Common myeloid progenitor, CD34-positive (primary cell): ENCODE results near the gene MCM3AP.
A peak's percentile ranks its signal among the peaks of the same experiment; 100 is the strongest.

Source experiments
- CTCF ChIA-PET: fragments of 350-600 bp; sonication (Branson Sonifier 250); formaldehyde crosslinking; loops from one replicate; lab custom pipeline; 2021; ENCODE audit warnings: antibody characterized with exemption; lab: Charles Lee
- POLR2A ChIA-PET: fragments of 350-600 bp; sonication (Branson Sonifier 250); formaldehyde crosslinking; loops from one replicate; lab custom pipeline; 2021; ENCODE audit warnings: antibody characterized with exemption; lab: Charles Lee
- DNase-seq, 3 donors: peaks; one replicate each; pipeline versions ENCODE4 v3.0.0 to v3.0.0-alpha.2; 2013
- H3K27ac ChIP-seq, 2 experiments: 1 replicate in 1 of 2; 2 replicates in 1 of 2; pipeline ENCODE4 v1.7.0; 2013; ENCODE audit warnings: inconsistent platforms in 2 of 2, low read length in 2 of 2, mild to moderate bottlenecking in 2 of 2, low read depth in 1 of 2, moderate library complexity in 1 of 2; ENCODE audit not compliant: severe bottlenecking in 2 of 2, insufficient read depth in 1 of 2, poor library complexity in 1 of 2
- H3K27me3 ChIP-seq, 5 experiments: replicated peaks in 2 of 5; 1 replicate in 3 of 5; 2 replicates in 2 of 5; pipeline versions ENCODE4 v1.6.1 to v1.7.0; 2013; ENCODE audit warnings: low read length in 4 of 5, mild to moderate bottlenecking in 2 of 5, moderate library complexity in 2 of 5, inconsistent platforms in 1 of 5; ENCODE audit not compliant: insufficient read depth in 5 of 5, control insufficient read depth in 4 of 5
- H3K36me3 ChIP-seq, 4 experiments: 1 replicate in 2 of 4; 2 replicates in 2 of 4; pipeline versions ENCODE4 v1.6.1 to v1.7.0; 2013; ENCODE audit warnings: low read length in 3 of 4, control low read depth in 1 of 4, mild to moderate bottlenecking in 1 of 4; ENCODE audit not compliant: control insufficient read depth in 4 of 4, insufficient read depth in 4 of 4
- H3K4me1 ChIP-seq, 4 experiments: 1 replicate in 3 of 4; 2 replicates in 1 of 4; pipeline versions ENCODE4 v1.6.1 to v1.7.1; 2013; ENCODE audit warnings: low read length in 3 of 4, mild to moderate bottlenecking in 3 of 4, control low read depth in 1 of 4, inconsistent platforms in 1 of 4, moderate library complexity in 1 of 4; ENCODE audit not compliant: control insufficient read depth in 4 of 4, insufficient read depth in 4 of 4; ENCODE audit errors: control extremely low read depth in 1 of 4
- H3K4me3 ChIP-seq, 7 experiments: 1 replicate in 4 of 7; 2 replicates in 3 of 7; pipeline versions ENCODE4 v1.5.1 to v1.7.0; 2013; ENCODE audit warnings: mild to moderate bottlenecking in 7 of 7, low read length in 6 of 7, moderate library complexity in 6 of 7, inconsistent platforms in 2 of 7, low read depth in 2 of 7, control low read depth in 1 of 7; ENCODE audit not compliant: insufficient read depth in 4 of 7, control insufficient read depth in 1 of 7; ENCODE audit errors: extremely low read depth in 1 of 7
- H3K9me3 ChIP-seq, 5 experiments: 1 replicate in 4 of 5; 2 replicates in 1 of 5; pipeline versions ENCODE4 v1.6.1 to v1.7.1; 2013; ENCODE audit warnings: low read length in 4 of 5, mild to moderate bottlenecking in 2 of 5, inconsistent platforms in 1 of 5, low read depth in 1 of 5, moderate library complexity in 1 of 5; ENCODE audit not compliant: control insufficient read depth in 4 of 5, insufficient read depth in 2 of 5; ENCODE audit errors: control extremely low read depth in 1 of 5
- WGBS: methylation state at CpG from one replicate; pipeline ENCODE4 v1.1.5; 2013; ENCODE audit not compliant: insufficient coverage; 5-methylcytosine and 5-hydroxymethylcytosine counted together

MCM3AP gene

GRCh38 chr21:46291561-46291960, 6.2 kb upstream of the MCM3AP start:
- Histone ChIP-seq H3K36me3 (peaks cover 4 to 10% (median 8%) of the 10 kb centered on the region in 4 experiments), H3K27ac (no peak overlapping the region), H3K9me3 (peaks cover 0 to 10% (median 3%) of the 10 kb centered on the region in 5 experiments), H3K4me3 (no peak overlapping the region), H3K27me3 (no peaks in the 10 kb centered on the region), H3K4me1 (peaks cover 1 to 29% (median 20%) of the 10 kb centered on the region in 4 experiments)
- 93% methylated on average over 2 of the region's 2 CpGs for WGBS
- ChIA-PET CTCF (interaction anchor here (1.2 kb wide), 1 partner anchor 9 kb away, joined by 5 read pairs; no protein-coding TSS in a partner anchor), POLR2A (no interaction called here)
- DNase-seq, result peak in 1 of 3 donors; percentile 18

GRCh38 chr21:46289655-46290179, 4.3 kb upstream of the MCM3AP start:
- Histone ChIP-seq H3K4me3 (no peak overlapping the region), H3K9me3 (peaks cover 0 to 10% (median 3%) of the 10 kb centered on the region in 5 experiments), H3K27me3 (no peaks in the 10 kb centered on the region), H3K27ac (no peak overlapping the region), H3K36me3 (peaks cover 4 to 10% (median 8%) of the 10 kb centered on the region in 4 experiments), H3K4me1 (peaks cover 8 to 23% (median 18%) of the 10 kb centered on the region in 4 experiments)
- ChIA-PET POLR2A (no interaction called here), CTCF (interaction anchor here (0.6 to 1.5 kb wide), 2 partner anchors 21 to 148 kb away, joined by 3 to 5 read pairs; no protein-coding TSS in a partner anchor)
- WGBS, result 84% methylated on average over 5 of the region's 6 CpGs
- DNase-seq, result peak in 1 of 3 donors; percentile 10

- 100% methylated on average over 6 of the region's 10 CpGs for WGBS
- CTCF ChIA-PET, result no interaction called here
- no peak overlapping the region for H3K27ac ChIP-seq
Observed at GRCh38 chr21:46287541-46287940, 2.1 kb upstream of the MCM3AP start.

GRCh38 chr21:46286648-46287002, 1.2 kb upstream of the MCM3AP start:
- POLR2A ChIA-PET, result no interaction called here

More at GRCh38 chr21:46287541-46287940, 2.1 kb upstream of the MCM3AP start:
- H3K4me1 ChIP-seq, result peaks cover 13 to 38% (median 32%) of the 10 kb centered on the region in 4 experiments
- peaks cover 7 to 27% (median 17%) of the 10 kb centered on the region in 4 experiments for H3K36me3 ChIP-seq
- no peaks in the 10 kb centered on the region for H3K27me3 ChIP-seq
- H3K4me3 ChIP-seq, result peak overlapping the region in 2 of 7 experiments; percentile 84 to 87
- DNase-seq, result no peak
- peaks cover 0 to 10% (median 3%) of the 10 kb centered on the region in 5 experiments for H3K9me3 ChIP-seq
- POLR2A ChIA-PET, result no interaction called here

GRCh38 chr21:46285761-46286647, 593 bp upstream of the MCM3AP start, which contains the start of gene YBEY:
TSS of gene YBEY (plus strand) at chr21:46286342. CDS start at chr21:46286914, 572 bp downstream.
- WGBS, result 0% methylated on average over 103 of the region's 105 CpGs
- H3K36me3 ChIP-seq, result peaks cover 2 to 27% (median 19%) of the 10 kb centered on the region in 4 experiments
- peak within 1 kb of the TSS; percentile 74 to 81 for H3K27ac ChIP-seq
- ChIA-PET CTCF (interaction anchor here (1.0 to 2.2 kb wide), 8 partner anchors 9 to 315 kb away, joined by 3 to 6 read pairs (median 4); no protein-coding TSS in a partner anchor), POLR2A (interaction anchor here (1.1 kb wide), 1 partner anchor 34 kb away, joined by 4 read pairs; no protein-coding TSS in a partner anchor)
- no peaks in the 10 kb centered on the region for H3K9me3 ChIP-seq
- peak; percentile 79 to 83 (median 83) for DNase-seq
- no peaks in the 10 kb centered on the region for H3K27me3 ChIP-seq
- H3K4me3 ChIP-seq, result peak within 1 kb of the TSS; percentile 76 to 90 (median 86)
- H3K4me1 ChIP-seq, result peaks cover 13 to 35% (median 32%) of the 10 kb centered on the region in 4 experiments

More at GRCh38 chr21:46286648-46287002, 1.2 kb upstream of the MCM3AP start:
- Histone ChIP-seq H3K27me3 (no peaks in the 10 kb centered on the region), H3K36me3 (peaks cover 5 to 26% (median 17%) of the 10 kb centered on the region in 4 experiments), H3K9me3 (peaks cover 0 to 1% (median 0%) of the 10 kb centered on the region in 5 experiments), H3K4me1 (peaks cover 13 to 38% (median 34%) of the 10 kb centered on the region in 4 experiments), H3K27ac (peak overlapping the region; percentile 74 to 81), H3K4me3 (peak overlapping the region; percentile 76 to 90 (median 86))
- WGBS, result 0% methylated on average over 10 of the region's 16 CpGs
- CTCF ChIA-PET, result no interaction called here
- peak in 1 of 3 donors; percentile 81 for DNase-seq

GRCh38 chr21:46284733-46285132, 678 bp downstream of the MCM3AP start:
- Histone ChIP-seq H3K9me3 (no peaks in the 10 kb centered on the region), H3K27ac (peak overlapping the region in 1 of 2 experiments; percentile 81), H3K4me3 (peak overlapping the region in 6 of 7 experiments; percentile 8 to 90 (median 86)), H3K27me3 (no peaks in the 10 kb centered on the region), H3K4me1 (peaks cover 13 to 31% (median 28%) of the 10 kb centered on the region in 4 experiments), H3K36me3 (peaks cover 8 to 36% (median 26%) of the 10 kb centered on the region in 4 experiments)
- ChIA-PET POLR2A (interaction anchor here (0.6 to 1.1 kb wide), 2 partner anchors 35 to 57 kb away, joined by 3 to 4 read pairs; no protein-coding TSS in a partner anchor), CTCF (interaction anchor here (0.7 to 2.2 kb wide), 13 partner anchors 9 to 314 kb away, joined by 3 to 6 read pairs (median 4); no protein-coding TSS in a partner anchor)
- 92% methylated on average over 1 of the region's 1 CpG for WGBS
- DNase-seq, result peak in 2 of 3 donors; percentile 27 to 34
